GM12875 (cell line): ENCODE measurements around the gene RGS7.

Experiments used
- H3K4me3 ChIP-seq: one replicate; pipeline ENCODE4 v1.5.1; 2011; ENCODE audit warnings: low read depth, low read length, control low read depth
- TF ChIP-seq, protein P1 (sequence below): IDR thresholded peaks from 2 replicates; pipeline ENCODE4 v1.5.1; 2011; ENCODE audit warnings: low read depth, mild to moderate bottlenecking, control low read depth, inconsistent platforms, low read length, moderate library complexity, borderline replicate concordance; ENCODE audit not compliant: insufficient read depth

Gene RGS7

DNA sequence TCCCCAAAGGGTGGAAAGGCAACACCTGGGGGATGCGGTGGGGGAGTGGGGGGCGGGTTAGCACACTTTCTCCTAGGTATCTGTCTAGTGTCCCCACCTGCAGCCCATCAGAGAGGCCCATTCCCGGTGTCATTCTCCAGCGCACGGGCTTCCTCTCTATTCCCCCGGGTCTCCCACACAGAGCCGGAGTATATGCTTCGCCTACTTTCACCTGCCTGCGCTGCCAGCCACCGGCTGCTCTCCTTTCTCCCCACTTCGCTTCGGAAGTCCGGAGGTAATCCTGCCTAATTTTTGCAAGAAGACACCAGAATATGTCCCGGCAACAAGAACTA is 852 bp downstream of the RGS7 start:
- H3K4me3 ChIP-seq = no peak overlapping the region

DNA sequence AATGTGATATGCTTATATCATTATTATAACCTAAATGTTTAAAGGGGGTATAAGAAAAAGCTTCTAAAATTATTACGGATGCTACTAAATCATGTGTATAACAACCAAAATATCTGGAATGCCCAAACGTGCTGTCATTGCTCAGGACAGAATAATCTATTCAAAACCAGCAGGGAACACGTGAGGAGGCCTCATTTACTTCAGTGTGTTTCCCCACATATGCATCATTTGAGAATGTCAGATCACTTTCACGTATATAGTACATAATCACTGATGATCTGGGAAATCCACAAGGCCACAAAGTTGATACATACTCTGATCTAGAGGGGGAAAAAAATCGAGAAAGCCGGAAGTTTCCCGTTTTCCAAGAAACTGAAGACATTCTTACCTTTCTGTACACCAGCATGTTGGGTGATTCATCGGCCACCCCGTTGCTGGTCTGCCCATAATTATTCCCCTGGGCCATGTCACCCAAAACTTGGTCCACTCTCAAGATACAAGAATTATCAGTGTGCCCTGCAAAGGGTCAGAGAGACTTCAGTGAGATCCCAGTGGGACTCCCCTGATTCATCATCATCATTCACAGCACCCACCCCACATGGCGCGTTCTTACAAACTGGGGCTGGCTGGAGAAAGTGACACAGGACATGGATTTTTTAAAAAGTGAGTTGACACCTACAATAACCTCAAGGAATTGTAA is 1.5 kb downstream of the RGS7 start:
- TF ChIP-seq, protein P1, sequence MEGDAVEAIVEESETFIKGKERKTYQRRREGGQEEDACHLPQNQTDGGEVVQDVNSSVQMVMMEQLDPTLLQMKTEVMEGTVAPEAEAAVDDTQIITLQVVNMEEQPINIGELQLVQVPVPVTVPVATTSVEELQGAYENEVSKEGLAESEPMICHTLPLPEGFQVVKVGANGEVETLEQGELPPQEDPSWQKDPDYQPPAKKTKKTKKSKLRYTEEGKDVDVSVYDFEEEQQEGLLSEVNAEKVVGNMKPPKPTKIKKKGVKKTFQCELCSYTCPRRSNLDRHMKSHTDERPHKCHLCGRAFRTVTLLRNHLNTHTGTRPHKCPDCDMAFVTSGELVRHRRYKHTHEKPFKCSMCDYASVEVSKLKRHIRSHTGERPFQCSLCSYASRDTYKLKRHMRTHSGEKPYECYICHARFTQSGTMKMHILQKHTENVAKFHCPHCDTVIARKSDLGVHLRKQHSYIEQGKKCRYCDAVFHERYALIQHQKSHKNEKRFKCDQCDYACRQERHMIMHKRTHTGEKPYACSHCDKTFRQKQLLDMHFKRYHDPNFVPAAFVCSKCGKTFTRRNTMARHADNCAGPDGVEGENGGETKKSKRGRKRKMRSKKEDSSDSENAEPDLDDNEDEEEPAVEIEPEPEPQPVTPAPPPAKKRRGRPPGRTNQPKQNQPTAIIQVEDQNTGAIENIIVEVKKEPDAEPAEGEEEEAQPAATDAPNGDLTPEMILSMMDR = no peak
- H3K4me3 ChIP-seq = no peak overlapping the region

More for the DNA sequence above, 852 bp downstream of the RGS7 start:
- TF ChIP-seq, protein P1 = no peak

DNA sequence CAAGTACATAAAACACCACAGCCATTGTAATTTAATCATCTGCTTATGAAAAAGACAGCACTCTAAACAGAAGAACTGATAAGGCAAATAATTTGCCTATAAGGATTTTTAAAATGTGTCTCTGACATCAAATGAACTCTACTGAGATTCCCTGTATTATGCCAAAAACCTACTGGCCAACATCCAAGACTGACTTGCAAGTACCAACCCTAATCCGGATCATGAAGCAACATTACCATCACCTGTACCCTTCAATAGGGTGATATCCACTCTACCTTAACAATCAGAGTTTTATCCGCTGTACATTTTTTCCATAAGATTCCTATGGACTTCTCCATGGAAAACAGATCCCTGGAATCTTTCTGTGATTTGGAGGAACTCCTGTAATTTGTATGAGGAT is 4.6 kb downstream of the RGS7 start:
- TF ChIP-seq, protein P1 = no peak
- H3K4me3 ChIP-seq = no peak overlapping the region

DNA sequence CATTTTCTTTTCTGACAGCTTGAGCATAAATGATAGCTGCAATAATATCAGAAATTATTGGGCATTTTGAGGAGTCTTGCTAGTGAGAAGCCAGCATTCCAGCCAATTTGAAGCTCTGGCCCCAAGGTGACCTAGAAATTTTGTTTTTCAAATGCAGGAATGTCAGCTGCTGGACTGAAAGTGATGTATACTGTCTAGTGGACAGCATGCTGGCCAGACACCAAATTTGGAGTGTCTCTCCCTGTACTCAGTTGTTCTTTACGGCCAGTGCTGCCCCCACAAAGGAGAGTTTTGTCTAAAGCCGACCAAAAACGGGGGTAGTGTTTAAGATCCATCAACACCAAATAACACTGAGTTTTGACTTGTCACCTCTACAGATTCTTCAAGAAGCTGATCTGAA is 5.2 kb downstream of the RGS7 start:
- TF ChIP-seq, protein P1 = no peak

DNA sequence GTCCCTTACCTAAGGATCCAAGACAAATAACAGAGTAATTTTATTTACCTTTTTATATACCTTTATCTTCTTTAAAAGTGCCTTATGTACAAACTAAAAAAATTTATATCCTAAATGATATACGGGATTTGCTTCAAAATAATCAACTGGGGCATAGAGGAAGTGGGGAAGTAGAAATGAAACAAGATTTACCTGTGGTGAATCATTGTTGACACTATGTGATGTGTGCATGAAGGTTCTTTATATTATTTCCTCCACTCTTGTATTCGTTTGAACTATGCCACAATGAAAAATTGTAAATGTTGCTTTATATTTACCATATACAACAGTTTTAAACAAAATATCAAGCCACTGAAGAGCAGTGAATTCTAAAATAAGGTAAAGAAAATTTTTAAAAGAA is 13.0 kb downstream of the RGS7 start:
- no peak overlapping the region for H3K4me3 ChIP-seq
- TF ChIP-seq, protein P1 = no peak

More for the DNA sequence above, 5.2 kb downstream of the RGS7 start:
- H3K4me3 ChIP-seq = no peak overlapping the region

DNA sequence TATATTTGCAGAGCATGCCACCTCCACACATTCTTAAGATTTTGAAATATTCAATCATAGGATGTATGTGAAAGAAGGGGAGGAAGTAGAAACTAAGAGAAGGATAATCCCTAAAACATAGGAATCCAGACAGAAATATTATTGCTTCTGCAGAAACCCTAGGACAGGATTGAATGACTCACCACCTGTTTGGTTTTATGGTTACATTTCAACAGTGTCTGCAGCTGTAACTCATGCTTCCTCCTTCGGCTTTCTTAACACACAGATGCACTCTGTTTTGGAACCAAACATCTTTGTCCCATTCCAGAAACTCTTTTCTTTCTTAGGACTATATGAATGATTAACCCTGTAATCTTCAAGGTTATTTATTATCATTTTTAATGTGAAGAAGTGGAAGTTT is 20.7 kb downstream of the RGS7 start:
- TF ChIP-seq, protein P1 = no peak
- no peak overlapping the region for H3K4me3 ChIP-seq

DNA sequence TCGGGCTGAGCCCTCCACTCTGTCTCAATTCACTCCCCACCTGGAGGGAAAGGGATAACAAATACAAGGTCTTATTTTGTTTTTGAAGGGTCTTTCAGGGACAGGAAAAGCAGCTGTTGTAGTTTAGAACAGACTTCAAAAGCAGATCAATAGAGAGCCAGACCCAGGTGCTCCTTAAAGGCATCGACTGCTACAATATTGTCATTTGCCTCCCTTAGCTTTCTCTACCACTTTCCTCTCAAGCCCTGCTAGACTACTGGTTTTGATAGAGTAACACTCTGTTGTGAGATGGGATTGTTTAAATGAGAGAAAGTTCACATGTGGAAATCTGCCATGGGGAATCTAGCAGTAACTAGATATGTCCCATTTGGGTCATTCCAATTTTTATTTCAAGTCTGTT is 24.0 kb downstream of the RGS7 start:
- no peak overlapping the region for H3K4me3 ChIP-seq
- TF ChIP-seq, protein P1 = no peak
